ENCODE measurements around the gene HK1.

DNA sequence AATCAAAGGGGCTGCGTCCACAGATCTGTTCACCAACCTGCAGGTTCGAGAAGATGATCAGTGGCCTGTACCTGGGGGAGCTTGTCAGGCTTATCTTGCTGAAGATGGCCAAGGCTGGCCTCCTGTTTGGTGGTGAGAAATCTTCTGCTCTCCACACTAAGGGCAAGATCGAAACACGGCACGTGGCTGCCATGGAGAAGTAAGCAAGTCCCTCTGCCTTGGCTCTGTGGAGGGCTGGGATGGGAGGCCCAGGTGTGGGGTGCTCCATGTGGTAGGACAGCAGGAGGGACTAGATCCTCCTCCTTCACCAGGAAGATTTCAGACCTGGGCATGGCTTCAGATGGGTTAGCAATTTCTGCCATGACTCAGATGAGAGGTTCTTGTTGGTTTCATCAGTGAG lies 32.3 kb upstream of the HK1 start:
- TF ChIP-seq, protein P1, sequence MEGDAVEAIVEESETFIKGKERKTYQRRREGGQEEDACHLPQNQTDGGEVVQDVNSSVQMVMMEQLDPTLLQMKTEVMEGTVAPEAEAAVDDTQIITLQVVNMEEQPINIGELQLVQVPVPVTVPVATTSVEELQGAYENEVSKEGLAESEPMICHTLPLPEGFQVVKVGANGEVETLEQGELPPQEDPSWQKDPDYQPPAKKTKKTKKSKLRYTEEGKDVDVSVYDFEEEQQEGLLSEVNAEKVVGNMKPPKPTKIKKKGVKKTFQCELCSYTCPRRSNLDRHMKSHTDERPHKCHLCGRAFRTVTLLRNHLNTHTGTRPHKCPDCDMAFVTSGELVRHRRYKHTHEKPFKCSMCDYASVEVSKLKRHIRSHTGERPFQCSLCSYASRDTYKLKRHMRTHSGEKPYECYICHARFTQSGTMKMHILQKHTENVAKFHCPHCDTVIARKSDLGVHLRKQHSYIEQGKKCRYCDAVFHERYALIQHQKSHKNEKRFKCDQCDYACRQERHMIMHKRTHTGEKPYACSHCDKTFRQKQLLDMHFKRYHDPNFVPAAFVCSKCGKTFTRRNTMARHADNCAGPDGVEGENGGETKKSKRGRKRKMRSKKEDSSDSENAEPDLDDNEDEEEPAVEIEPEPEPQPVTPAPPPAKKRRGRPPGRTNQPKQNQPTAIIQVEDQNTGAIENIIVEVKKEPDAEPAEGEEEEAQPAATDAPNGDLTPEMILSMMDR (IDR thresholded peaks at IDR 0.05), result no peak
- TF ChIP-seq EP300 (IDR thresholded peaks at IDR 0.05), result no peak

Data from suprapubic skin (tissue), 3 donors.